Right renal pelvis (tissue), 4 donors: ENCODE results near the gene RIT1. TPM values are rescaled to one million over a fixed set of nuclear protein-coding genes. Genes with fewer than 3 reads are reported as not detected.

Source experiments
- DNase-seq, 4 donors: peaks; one replicate each; pipeline ENCODE4 v3.0.0-alpha.2; 2013; ENCODE audit warnings: low read depth in 4 of 4, low spot score in 3 of 4, missing footprints in 1 of 4
- polyA plus RNA-seq, 4 donors: library from polyadenylated mRNA; unstranded; fragments of 120-200 nt; gene quantifications; one replicate each; pipeline ENCODE4 v1.2.1, GENCODE V29; 2013; ENCODE audit not compliant: insufficient read length in 4 of 4

RIT1 gene
- polyA plus RNA-seq, 4 donors, result 45.4 to 52.7 (median 49.2) TPM

DNA sequence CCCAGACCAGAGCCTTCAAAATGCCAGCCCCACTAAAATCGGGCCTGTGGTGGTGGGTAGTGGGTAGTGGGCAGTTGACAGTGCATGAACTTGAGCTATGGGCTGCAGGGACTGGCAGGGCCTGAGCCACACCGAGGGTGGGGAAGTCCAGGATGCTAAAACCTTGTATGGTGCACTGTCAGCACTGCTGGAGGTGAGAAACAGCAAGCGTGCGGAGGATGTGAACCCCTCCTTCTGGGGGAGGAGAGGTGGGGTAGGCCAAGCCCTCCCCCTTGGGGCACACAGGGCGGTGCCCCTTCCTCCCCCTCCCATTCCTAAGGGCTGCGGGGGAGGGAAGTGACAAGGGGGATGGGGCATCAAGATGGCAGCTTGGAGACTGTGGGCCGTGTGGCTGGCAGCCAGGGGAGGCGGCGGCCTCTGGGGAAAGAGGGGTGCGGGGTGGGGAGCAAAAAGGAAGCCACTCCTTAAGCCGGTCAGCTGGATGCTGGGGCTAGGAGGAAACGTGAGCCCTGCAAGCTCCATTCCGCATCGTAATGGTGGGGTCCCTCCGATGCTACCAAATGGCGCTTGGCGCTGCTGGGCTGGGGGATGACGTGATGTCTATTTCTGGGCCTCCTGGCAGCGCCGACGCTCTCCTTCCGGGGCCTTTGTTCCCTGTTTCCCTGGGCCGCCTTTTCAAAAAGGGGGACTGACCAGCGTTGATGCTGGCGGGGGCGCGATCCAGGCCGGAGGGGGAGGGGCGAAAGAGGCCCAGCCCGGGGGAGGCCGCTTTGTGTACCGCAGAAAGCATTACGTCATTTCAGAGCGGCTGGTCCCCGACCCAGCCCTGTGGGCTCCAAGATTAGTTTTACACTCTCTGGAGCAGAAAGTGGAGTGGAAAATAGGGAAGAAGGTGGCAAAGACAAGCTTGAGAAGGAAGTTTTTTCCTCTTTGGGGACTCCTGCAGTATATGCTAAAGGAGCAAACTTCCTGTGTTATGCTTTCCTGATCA is 51.0 kb downstream of the RIT1 start:
- peak; percentile 61 to 68 (median 65) for DNase-seq

GRCh38 chr1:155859234-155859829 is 51.8 kb downstream of the RIT1 start, which contains the start of gene SYT11:
SYT11 (plus strand) TSS chr1:155859567; CDS start chr1:155859762, 195 bp downstream.
- peak; percentile 88 to 97 (median 96) for DNase-seq

GRCh38 chr1:155858800-155859233 is 52.3 kb downstream of the RIT1 start:
- no peak for DNase-seq

DNA sequence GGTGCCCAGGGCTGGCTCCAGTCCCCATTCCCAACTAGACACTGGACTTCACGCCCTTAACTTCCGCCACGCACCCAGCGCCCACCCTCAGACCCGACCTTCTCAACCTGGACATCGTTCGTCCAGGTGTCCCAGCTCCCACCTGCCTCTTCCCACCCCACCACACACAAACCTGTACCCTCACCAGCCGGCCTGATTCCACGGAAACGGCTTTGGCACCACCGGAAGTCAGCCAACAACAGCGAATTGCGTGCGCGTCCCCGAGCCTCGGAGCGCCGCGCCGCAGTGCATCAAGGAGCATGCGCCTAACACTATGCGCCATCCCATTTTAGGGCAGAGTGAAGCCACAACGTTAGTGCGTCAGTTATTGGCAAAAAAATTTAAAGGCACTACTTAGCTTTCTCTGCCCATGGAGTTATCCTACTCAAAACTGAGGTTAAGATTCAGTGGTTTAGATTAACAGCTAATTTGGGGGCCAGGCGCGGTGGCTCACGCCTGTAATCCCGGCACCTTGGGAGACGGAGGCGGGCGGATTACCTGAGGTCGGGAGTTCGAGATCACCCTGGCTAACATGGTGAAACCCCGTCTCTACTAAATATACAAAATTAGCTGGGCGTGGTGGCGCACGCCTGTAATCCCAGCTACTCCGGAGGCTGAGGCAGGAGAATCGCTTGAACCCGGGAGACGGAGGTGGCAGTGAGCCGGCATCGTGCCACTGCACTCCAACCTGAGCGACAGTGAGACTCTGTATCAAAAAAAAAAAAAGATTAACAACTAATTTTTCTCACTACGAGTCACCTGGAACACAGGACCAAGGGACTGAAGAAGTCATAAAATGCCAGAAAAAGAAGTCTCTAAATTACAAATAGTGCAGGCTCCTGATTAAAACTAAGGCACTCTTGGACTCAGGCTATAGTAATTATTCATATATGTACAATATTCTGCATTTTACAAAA is 53.9 kb downstream of the RIT1 start, which contains the start of gene GON4L:
GON4L (minus strand) TSS at position 240 of the 956 bp plus-strand sequence. CDS start 3,434 bp downstream, outside the sequence.
- peak; percentile 82 to 87 (median 85) for DNase-seq

- no peak for DNase-seq
Observed at GRCh38 chr1:155856257-155856974, 54.7 kb downstream of the RIT1 start.

DNA sequence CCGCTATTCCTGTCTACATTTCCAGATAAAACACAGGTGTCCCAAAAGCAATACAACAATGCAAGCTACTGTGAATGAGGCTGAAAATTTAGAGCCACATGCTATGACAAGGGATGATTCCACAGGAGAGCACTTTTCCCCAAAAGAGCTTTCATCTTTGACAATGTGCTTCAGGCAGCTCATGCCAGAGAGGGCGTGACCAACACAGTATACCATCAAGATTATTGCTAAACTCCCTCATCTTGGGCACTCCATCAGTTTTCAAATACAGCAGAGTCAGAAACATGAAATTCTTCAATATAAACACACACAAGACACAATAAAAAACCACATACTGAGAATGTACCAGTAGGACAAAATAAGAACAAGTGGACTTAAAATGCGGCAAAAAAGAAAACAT is 60.8 kb downstream of the RIT1 start:
- no peak for DNase-seq

DNA sequence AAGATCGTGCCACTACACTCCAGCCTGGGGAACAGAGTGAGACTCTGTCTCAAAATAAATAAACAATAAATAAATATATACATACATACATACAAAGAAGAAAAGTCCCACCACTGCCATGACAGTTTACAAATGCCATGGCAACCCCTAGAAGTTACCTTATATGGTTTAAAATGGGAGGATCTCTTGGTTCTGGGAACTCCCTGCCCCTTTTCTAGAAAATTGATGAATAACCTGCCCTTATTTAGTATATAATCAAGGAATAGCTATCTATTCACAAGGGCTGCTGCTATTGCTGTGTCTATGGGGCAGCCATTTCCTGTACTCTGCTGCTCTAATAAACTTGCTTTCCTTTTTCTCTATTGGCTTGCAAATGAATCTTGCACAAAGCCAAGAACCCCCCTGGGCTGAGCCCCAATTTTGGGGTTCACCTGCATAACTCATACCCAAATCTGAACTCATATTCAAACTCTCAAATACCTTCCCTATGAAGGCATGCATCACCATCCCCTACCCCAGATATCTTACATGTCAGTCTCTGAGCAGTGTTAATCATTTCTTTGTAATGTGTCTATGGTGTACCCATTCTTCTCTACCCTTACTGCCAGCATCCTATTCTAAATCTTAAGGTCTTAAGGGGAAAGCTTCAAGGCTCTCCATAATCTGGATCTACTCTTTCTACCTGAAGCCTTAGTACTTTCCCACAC is 63.2 kb downstream of the RIT1 start:
- no peak for DNase-seq

Other genes starting within 250 kb of the RIT1 start
- gene YY1AP1, start 222.6 kb downstream of the RIT1 start, polyA plus RNA-seq, result 10 to 100 TPM; 66.1 to 85.3 (median 73.1) TPM
- gene DAP3, start 222.3 kb downstream of the RIT1 start, polyA plus RNA-seq, result 100 to 1,000 TPM; 103 to 120 (median 113) TPM
- 10 to 100 TPM; 39.1 to 48.6 (median 44.8) TPM for gene GON4L, start 54.1 kb downstream of the RIT1 start, polyA plus RNA-seq
- 10 to 100 TPM; 20.6 to 24.2 (median 21.9) TPM for gene SYT11, start 51.8 kb downstream of the RIT1 start, polyA plus RNA-seq
- gene KHDC4, start 23.1 kb upstream of the RIT1 start, polyA plus RNA-seq, result 10 to 100 TPM; 48.7 to 61.0 (median 50.7) TPM
- gene RXFP4, start 30.3 kb upstream of the RIT1 start, polyA plus RNA-seq, result under 1 TPM; 0.21 to 0.32 (median 0.23) TPM
- gene ARHGEF2, start 67.2 kb upstream of the RIT1 start, polyA plus RNA-seq, result 10 to 100 TPM; 75.9 to 86.8 (median 80.2) TPM
- 100 to 1,000 TPM; 388 to 421 (median 420) TPM for gene SSR2, start 109.6 kb upstream of the RIT1 start, polyA plus RNA-seq
- 10 to 100 TPM; 48.6 to 56.0 (median 52.2) TPM for gene UBQLN4, start 142.4 kb upstream of the RIT1 start, polyA plus RNA-seq
- 10 to 100 TPM; 50.1 to 69.4 (median 54.7) TPM for gene LAMTOR2, start 143.4 kb upstream of the RIT1 start, polyA plus RNA-seq
- 10 to 100 TPM; 51.6 to 65.8 (median 57.7) TPM for gene RAB25, start 149.8 kb upstream of the RIT1 start, polyA plus RNA-seq
- gene MEX3A, start 171.1 kb upstream of the RIT1 start, polyA plus RNA-seq, result 10 to 100 TPM; 42.9 to 50.2 (median 46.4) TPM
- 100 to 1,000 TPM in 1 of 4 donors, 10 to 100 TPM in 3; 78.9 to 123 (median 90.4) TPM for gene LMNA, start 203.4 kb upstream of the RIT1 start, polyA plus RNA-seq
- gene SEMA4A, start 242.2 kb upstream of the RIT1 start, polyA plus RNA-seq, result 10 to 100 TPM; 18.2 to 27.1 (median 21.5) TPM